Immature natural killer cell (primary cell): ENCODE results near the gene DDX31. TPM values are rescaled to one million over a fixed set of nuclear protein-coding genes. Genes with fewer than 3 reads are reported as not detected.
"Not testable (repeated sequence)": the region's sequence is repeated elsewhere in the genome, so short reads cannot be mapped to it uniquely, and the experiment has no call there.

Experiments used
- DNase-seq, 3 donors: peaks; one replicate each; pipeline ENCODE4 v3.0.0; 2022; ENCODE audit warnings: mixed read lengths in 1 of 3
- H3K27ac Mint-ChIP-seq, 6 donors: one replicate each; pipeline ENCODE4 v1.8.0; 2020; ENCODE audit warnings: mixed read lengths in 6 of 6, mild to moderate bottlenecking in 5 of 6, inconsistent platforms in 4 of 6, moderate library complexity in 3 of 6
- H3K27me3 Mint-ChIP-seq, 3 donors: one replicate each; pipeline ENCODE4 v1.8.0; 2020 to 2021; ENCODE audit warnings: low read depth in 3 of 3, mild to moderate bottlenecking in 3 of 3, mixed read lengths in 3 of 3, moderate library complexity in 3 of 3, inconsistent platforms in 1 of 3
- H3K36me3 Mint-ChIP-seq, 3 donors: one replicate each; pipeline ENCODE4 v1.8.0; 2020; ENCODE audit warnings: mixed read lengths in 3 of 3, inconsistent platforms in 2 of 3, mild to moderate bottlenecking in 2 of 3
- H3K4me1 Mint-ChIP-seq, 2 donors: one replicate each; pipeline ENCODE4 v1.8.0; 2020; ENCODE audit warnings: inconsistent platforms in 2 of 2, mild to moderate bottlenecking in 2 of 2, mixed read lengths in 2 of 2, moderate library complexity in 1 of 2
- H3K4me3 Mint-ChIP-seq, 5 donors: one replicate each; pipeline ENCODE4 v1.8.0; 2020; ENCODE audit warnings: mild to moderate bottlenecking in 5 of 5, mixed read lengths in 5 of 5, inconsistent platforms in 3 of 5, moderate library complexity in 3 of 5
- H3K9me3 Mint-ChIP-seq, 6 donors: one replicate each; pipeline ENCODE4 v1.8.0; 2020; ENCODE audit warnings: mild to moderate bottlenecking in 6 of 6, mixed read lengths in 6 of 6, inconsistent platforms in 4 of 6, moderate library complexity in 3 of 6
- polyA plus RNA-seq, 3 donors: library from polyadenylated mRNA; unstranded; fragments of 300-500 nt; fragmentation: Illumina TruSeq; gene quantifications; one replicate each; pipeline ENCODE4 v1.2.3, GENCODE V29; 2021

Gene DDX31
- polyA plus RNA-seq, 3 donors from 2014 or later = 2.1 to 6.4 (median 4.1) TPM

- Mint-ChIP-seq H3K4me1 (peaks cover 10 to 12% of the 10 kb centered on the region in 2 donors), H3K36me3 (peaks cover 0 to 4% (median 0%) of the 10 kb centered on the region in 3 donors), H3K27ac (no peak overlapping the region), H3K9me3 (peaks cover 0 to 8% (median 0%) of the 10 kb centered on the region in 6 donors), H3K27me3 (peaks cover 40 to 48% (median 47%) of the 10 kb centered on the region in 3 donors), H3K4me3 (no peak overlapping the region)
- no peak for DNase-seq
Measured at GRCh38 chr9:132584601-132585560, 84.9 kb downstream of the DDX31 start.

DNA sequence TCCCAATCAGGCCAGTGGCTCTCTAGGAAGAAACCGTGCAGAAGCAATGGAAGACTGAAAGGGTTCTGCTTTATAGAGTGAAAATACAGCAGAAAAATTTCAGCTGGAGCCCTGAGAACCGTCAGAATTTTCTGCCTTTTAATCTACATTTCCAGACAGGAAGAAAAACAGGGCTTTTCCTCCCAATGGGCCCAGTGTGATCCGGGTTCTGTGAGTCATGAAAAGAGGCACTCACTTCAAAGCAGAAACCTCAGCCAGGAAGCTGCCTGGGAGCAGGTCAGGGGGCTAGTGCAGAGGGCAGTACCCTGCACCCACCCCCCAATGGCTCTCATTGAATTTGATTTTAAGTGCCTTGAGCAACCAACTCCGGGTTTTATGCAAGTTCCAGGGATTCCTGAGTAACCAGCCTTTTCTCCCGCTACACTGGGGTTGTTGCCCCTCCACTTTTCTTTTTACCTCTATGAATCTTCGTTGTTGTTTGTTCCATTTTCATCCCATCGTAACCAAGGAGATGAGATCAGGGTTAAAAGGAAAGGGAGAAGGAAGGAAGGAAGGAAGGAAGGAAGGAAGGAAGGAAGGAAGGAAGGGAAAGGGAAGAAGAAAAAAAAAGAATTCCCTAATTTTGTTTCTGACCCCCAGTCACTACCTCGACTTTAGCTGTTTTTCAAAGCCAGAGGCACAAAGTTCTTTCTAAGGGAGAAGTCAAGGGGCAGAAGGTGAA, 86.0 kb downstream of the DDX31 start:
- Mint-ChIP-seq H3K4me1 (peaks cover 10% of the 10 kb centered on the region in 2 donors), H3K27me3 (peaks cover 44 to 52% (median 51%) of the 10 kb centered on the region in 3 donors), H3K4me3 (peak overlapping the region in 1 of 5 donors; percentile 33), H3K36me3 (peaks cover 0 to 4% (median 0%) of the 10 kb centered on the region in 3 donors), H3K27ac (no peak overlapping the region), H3K9me3 (peaks cover 0 to 8% (median 0%) of the 10 kb centered on the region in 6 donors)
- no peak for DNase-seq

DNA sequence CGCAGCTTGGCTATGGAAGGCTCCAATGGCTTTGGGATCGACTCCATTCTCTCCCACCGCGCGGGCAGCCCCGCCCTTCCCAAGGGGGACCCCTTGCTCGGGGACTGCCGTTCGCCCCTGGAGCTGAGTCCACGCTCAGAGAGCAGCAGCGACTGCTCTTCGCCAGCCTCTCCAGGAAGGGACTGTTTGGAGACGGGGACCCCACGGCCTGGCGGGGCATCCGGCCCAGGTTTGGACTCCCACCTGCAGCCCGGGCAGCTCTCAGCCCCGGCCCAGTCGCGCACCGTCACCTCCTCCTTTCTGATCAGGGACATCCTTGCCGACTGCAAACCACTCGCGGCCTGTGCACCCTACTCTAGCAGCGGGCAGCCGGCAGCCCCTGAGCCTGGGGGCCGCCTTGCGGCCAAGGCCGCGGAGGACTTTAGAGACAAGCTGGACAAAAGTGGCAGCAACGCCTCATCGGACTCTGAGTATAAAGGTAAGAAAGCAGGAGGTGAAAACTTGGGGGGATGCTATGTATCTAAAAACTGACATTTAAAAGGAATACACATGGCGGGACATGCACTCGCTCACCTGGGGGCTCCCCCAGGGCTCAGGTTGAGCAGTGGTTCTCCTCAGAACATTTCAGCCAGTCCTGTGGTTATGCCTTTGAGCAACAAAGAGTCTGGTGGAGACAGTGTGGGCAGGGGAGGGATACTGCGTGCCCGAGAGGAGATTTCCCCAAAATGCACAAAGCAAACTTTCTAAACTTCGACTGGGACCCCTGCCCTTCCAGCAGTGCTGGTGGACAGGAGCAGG, 86.8 kb downstream of the DDX31 start:
- no peak for DNase-seq
- Mint-ChIP-seq H3K36me3 (peaks cover 0 to 1% (median 0%) of the 10 kb centered on the region in 3 donors), H3K4me1 (peaks cover 10% of the 10 kb centered on the region in 2 donors), H3K4me3 (peak overlapping the region in 2 of 5 donors; percentile 33 to 36), H3K9me3 (peaks cover 0 to 6% (median 0%) of the 10 kb centered on the region in 6 donors), H3K27me3 (peaks cover 48 to 52% (median 50%) of the 10 kb centered on the region in 3 donors), H3K27ac (no peak overlapping the region)

- peaks cover 45 to 58% (median 51%) of the 10 kb centered on the region in 3 donors for H3K27me3 Mint-ChIP-seq
- no peaks in the 10 kb centered on the region for H3K36me3 Mint-ChIP-seq
- peak within 1 kb of the TSS; percentile 62 to 80 (median 75) for H3K4me3 Mint-ChIP-seq
- H3K4me1 Mint-ChIP-seq = peaks cover 10% of the 10 kb centered on the region in 2 donors
- peak within 1 kb of the TSS in 3 of 6 donors; percentile 7 to 54 (median 7) for H3K27ac Mint-ChIP-seq
- peaks cover 0 to 6% (median 0%) of the 10 kb centered on the region in 6 donors for H3K9me3 Mint-ChIP-seq
- no peak for DNase-seq
Measured at GRCh38 chr9:132582276-132582785, 87.5 kb downstream of the DDX31 start, which contains the start of gene BARHL1. Gene BARHL1, plus strand, starts transcription at chr9:132582606. Its CDS starts 192 bp downstream, at chr9:132582798.

DNA sequence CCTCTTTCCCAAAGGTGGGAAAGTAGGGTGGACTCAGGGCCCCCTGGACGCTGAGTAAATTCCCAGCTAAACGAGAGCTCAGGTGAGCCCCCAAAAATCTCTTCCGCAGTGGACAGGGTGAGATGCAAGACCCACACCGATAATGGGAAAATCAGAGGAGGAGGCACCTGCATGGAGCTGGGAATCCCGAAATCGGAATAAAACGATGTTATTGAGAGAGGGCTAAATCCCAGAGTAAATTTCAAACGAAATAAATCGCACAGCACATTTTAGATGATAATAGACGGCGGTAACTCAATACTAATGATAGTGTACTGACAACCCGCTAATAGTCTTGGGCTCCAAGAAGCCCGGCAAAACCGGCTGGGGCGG, 90.4 kb downstream of the DDX31 start:
- no peaks in the 10 kb centered on the region for H3K36me3 Mint-ChIP-seq
- no peak for DNase-seq
- H3K9me3 Mint-ChIP-seq = peaks cover 0 to 6% (median 0%) of the 10 kb centered on the region in 6 donors
- no peak overlapping the region for H3K4me3 Mint-ChIP-seq
- H3K27ac Mint-ChIP-seq = no peak overlapping the region
- H3K27me3 Mint-ChIP-seq = peaks cover 36 to 49% (median 47%) of the 10 kb centered on the region in 3 donors
- peaks cover 10% of the 10 kb centered on the region in 2 donors for H3K4me1 Mint-ChIP-seq

- Mint-ChIP-seq H3K27ac (no peak overlapping the region), H3K4me3 (no peak overlapping the region), H3K4me1 (peaks cover 10% of the 10 kb centered on the region in 2 donors), H3K9me3 (peaks cover 0 to 6% (median 0%) of the 10 kb centered on the region in 6 donors), H3K27me3 (peaks cover 36 to 48% (median 44%) of the 10 kb centered on the region in 3 donors), H3K36me3 (no peaks in the 10 kb centered on the region)
- no peak for DNase-seq
Measured at GRCh38 chr9:132578367-132578932, 91.3 kb downstream of the DDX31 start.

DNA sequence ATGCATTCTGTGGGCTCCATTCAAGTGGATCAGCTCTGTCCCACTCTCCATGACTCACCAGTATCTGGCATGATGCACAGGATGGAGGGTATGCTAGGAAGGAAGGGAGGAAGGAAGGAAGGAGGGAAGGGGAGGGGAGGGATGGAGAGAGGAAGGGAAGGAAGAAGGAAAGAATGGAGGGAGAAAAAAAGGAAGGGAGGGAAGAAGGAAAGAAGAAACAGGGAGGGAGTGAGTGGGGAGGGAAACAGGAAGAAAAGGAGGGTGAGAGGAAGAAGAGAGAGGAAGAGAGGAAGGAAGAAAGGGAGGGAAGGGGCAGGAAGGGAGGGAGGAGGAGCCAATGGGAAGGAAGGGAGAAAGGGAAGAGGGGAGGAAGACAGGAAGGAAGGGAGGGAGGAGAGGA, 92.7 kb downstream of the DDX31 start:
- Mint-ChIP-seq H3K27me3 (peaks cover 30 to 43% (median 35%) of the 10 kb centered on the region in 3 donors), H3K36me3 (no peaks in the 10 kb centered on the region), H3K4me3 (no peak overlapping the region), H3K4me1 (peaks cover 8 to 10% of the 10 kb centered on the region in 2 donors), H3K27ac (no peak overlapping the region), H3K9me3 (peaks cover 0 to 2% (median 0%) of the 10 kb centered on the region in 6 donors)
- no peak for DNase-seq

DNA sequence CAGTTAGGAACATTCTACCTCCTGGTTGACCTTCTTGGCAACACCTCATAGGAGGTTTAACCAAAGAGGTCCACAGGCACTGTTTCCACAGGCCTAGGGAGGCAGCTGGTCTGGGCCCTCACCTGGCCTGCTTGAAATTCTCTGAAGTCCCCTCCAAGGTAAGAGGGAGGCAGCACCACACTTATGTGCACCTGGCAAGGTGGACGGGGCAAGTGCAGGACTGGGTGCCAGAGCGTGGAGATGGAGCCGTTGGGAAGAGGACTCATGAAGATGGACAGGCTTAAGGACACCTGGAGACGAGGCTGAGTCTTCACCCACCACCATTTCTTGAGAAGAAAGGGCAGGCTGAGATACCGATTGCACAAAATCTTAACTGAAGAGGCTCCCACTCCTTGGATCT, 94.0 kb downstream of the DDX31 start:
- H3K4me1 Mint-ChIP-seq = no peaks in the 10 kb centered on the region
- no peak for DNase-seq

DNA sequence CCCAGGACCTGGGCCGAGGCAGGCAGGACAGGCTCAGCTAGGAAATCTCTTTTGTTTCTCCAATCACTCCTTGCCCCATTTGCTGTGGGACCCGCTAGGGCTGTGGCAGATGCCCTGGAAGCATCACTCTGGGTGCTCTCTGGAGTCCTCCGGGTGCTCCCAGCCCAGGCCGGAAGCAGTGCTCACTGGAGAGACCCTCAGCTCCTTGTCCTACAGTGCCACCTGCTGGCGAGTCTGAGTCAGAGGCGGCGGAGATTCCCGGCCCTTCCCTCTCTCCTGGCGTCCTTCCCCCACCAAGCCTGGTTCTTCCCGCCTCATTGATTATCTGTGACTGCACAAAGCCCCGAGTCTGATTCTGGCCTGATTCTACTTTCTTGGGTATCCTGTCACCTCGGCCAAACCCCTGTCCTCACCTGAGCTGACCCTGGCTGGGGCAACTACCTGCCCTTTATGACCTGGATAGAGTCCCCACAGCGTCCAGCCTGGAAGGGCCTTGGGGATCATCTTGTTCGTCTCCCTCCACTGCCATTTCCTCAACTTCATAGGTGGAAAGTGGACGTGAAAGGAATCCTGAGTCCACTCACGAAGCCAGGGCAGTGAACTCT, 94.7 kb downstream of the DDX31 start:
- Mint-ChIP-seq H3K36me3 (no peaks in the 10 kb centered on the region), H3K27me3 (peaks cover 19 to 31% (median 28%) of the 10 kb centered on the region in 3 donors), H3K27ac (no peak overlapping the region), H3K4me3 (no peak overlapping the region), H3K4me1 (no peaks in the 10 kb centered on the region), H3K9me3 (no peaks in the 10 kb centered on the region)
- DNase-seq = peak; percentile 52 to 62 (median 61)

More for the DNA sequence above, 94.0 kb downstream of the DDX31 start:
- Mint-ChIP-seq H3K9me3 (no peaks in the 10 kb centered on the region), H3K27ac (no peak overlapping the region), H3K27me3 (peaks cover 22 to 34% (median 28%) of the 10 kb centered on the region in 3 donors), H3K4me3 (no peak overlapping the region), H3K36me3 (no peaks in the 10 kb centered on the region)

- Mint-ChIP-seq H3K4me3 (no peak overlapping the region), H3K36me3 (no peaks in the 10 kb centered on the region), H3K9me3 (no peaks in the 10 kb centered on the region), H3K27ac (no peak overlapping the region), H3K4me1 (no peaks in the 10 kb centered on the region), H3K27me3 (peaks cover 11 to 20% (median 19%) of the 10 kb centered on the region in 3 donors)
- DNase-seq = no peak
Measured at GRCh38 chr9:132572921-132573320, 96.9 kb downstream of the DDX31 start.

- Mint-ChIP-seq H3K9me3 (no peaks in the 10 kb centered on the region), H3K27ac (no peak overlapping the region)
Measured at GRCh38 chr9:132571806-132572600, 97.8 kb downstream of the DDX31 start.

GRCh38 chr9:132568787-132569186, 101.0 kb downstream of the DDX31 start:
- H3K9me3 Mint-ChIP-seq, H3K4me3 Mint-ChIP-seq, DNase-seq, H3K27ac Mint-ChIP-seq, H3K36me3 Mint-ChIP-seq, H3K4me1 Mint-ChIP-seq: not testable (repeated sequence)
- peaks cover 5 to 10% (median 10%) of the 10 kb centered on the region in 3 donors for H3K27me3 Mint-ChIP-seq

More at GRCh38 chr9:132571806-132572600, 97.8 kb downstream of the DDX31 start:
- H3K4me1 Mint-ChIP-seq = no peaks in the 10 kb centered on the region
- peaks cover 11 to 13% (median 12%) of the 10 kb centered on the region in 3 donors for H3K27me3 Mint-ChIP-seq
- DNase-seq = no peak
- no peak overlapping the region for H3K4me3 Mint-ChIP-seq
- H3K36me3 Mint-ChIP-seq = no peaks in the 10 kb centered on the region
